ENCODE measurements around the gene CRMP1.
"Not testable (repeated sequence)": the region's sequence is repeated elsewhere in the genome, so short reads cannot be mapped to it uniquely, and the experiment has no call there.

CRMP1 gene

DNA sequence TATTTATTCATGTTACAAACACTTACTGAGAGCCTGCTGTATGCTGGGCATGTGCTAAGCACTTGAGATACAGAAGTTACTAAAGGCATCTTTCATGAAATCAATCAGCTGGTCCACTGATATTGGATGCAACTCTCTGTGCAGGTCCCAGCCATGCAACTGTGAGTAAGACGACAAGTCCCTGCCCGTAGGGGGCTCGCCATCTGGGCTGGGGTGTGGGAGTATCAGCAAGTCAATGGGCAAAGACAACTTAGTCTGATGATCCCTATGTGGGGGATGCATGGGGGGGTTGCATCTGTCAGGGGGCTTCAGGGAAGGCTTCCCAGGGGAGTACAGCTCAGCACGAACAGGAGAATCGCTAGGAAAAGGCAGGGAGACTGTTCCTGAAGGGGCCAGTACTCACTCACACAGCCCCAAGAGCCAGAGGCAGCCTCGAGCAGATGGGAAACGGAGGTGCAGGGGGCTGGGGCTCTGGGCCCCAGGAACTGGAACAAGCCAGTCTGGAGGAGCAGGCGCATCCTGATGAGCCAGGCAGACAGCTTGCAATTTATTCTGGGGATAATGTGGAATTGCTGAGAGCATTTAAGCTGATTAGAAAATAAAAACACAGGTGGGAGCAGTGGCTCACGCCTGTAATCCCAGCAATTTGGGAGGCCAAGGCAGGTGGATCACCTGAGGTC lies 40.2 kb downstream of the CRMP1 start:
- no peak for DNase-seq

DNA sequence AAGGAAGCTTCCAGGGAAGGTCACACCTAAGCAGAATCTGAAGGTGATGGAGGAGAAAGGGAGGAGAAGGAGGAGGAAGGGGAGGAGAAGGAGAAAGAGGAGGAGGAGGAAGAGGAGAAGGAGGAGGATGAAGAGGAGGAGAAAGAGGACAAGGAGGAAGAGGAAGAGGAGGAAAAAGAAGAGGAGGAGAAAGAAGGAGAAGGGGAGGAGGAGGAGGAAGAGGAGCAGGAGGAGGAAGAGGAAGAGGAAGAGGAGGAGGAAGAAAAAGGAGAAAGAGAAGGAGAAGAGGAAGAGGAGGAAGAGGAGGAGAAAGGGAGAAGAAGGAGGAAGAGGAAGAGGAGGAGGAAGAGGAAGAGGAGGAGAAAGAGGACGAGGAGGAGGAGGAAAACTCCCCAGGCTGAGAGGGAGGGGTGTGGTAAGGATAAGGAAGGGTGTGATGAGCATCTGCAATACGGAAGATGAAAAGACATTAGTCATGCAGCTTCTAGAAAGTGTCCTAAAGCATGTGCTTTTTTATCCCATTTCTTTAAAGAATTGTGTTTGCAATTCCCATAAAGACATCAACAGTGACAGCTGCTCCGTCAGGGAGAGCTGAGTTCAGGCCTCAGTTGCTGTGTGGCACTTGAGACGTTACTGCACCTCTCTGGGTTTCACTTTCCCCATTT lies 41.1 kb downstream of the CRMP1 start:
- DNase-seq, result no peak

DNA sequence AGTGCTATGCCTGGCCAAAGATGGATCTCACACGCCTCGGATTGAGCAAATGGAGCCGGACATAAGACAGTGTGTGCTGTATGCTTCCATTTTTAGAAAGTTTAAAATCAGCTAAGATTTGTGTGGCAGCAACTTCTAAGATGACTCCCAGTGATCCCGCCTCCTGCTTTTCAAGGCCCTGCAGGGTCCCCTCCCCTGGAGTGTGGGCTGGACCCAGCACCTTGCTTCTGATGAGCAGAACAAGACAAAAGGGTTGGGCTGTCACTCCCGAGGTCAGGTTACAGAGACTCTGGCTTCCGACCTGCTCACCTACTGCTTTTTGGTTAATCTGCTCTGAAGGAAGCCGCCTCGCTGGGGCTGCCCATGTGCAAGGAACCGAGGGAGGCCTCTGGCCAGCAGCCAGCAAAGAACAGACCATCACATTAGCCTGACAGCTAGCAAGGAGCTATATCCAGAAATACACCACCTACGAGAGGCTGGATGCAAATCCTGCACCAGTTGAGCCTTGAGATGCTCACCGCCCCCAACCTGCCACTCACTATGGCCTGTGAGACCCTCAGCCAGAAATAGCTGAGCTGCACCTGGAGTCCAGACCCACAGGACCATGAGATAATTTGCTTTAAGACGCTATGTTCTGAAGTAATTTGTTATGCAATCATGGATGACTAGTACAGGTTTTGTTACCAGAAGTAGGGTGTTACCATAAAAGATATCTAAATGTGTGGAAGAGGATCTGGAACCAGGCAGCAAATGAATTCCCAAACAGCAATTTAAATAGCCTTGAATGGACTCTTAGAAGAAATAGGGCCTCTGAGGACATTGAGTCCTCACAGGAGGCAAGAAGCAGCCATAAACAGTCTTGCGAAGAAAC lies 47.6 kb downstream of the CRMP1 start:
- no peak for DNase-seq

- no peak for DNase-seq
These were observed 49.0 kb downstream of the CRMP1 start for GRCh38 chr4:5843573-5844530.

DNA sequence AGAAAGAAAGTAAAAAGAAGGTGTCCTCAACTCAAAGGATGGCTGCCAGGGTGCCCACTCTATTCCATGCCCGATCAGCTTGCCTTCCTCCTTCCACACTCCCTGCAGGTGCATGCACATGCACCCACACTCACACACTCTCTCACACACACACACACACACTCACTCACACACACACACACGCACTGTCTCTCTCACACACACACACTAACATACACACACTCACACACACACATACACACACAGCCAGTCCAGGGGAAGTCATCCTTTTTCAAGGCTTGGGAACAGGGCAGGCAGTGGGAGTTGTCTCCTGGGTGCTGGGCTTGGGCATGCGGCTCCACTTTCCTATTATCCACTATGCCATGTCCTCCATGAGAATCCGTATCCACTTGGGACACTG lies 50.4 kb downstream of the CRMP1 start:
- DNase-seq, result no peak

DNA sequence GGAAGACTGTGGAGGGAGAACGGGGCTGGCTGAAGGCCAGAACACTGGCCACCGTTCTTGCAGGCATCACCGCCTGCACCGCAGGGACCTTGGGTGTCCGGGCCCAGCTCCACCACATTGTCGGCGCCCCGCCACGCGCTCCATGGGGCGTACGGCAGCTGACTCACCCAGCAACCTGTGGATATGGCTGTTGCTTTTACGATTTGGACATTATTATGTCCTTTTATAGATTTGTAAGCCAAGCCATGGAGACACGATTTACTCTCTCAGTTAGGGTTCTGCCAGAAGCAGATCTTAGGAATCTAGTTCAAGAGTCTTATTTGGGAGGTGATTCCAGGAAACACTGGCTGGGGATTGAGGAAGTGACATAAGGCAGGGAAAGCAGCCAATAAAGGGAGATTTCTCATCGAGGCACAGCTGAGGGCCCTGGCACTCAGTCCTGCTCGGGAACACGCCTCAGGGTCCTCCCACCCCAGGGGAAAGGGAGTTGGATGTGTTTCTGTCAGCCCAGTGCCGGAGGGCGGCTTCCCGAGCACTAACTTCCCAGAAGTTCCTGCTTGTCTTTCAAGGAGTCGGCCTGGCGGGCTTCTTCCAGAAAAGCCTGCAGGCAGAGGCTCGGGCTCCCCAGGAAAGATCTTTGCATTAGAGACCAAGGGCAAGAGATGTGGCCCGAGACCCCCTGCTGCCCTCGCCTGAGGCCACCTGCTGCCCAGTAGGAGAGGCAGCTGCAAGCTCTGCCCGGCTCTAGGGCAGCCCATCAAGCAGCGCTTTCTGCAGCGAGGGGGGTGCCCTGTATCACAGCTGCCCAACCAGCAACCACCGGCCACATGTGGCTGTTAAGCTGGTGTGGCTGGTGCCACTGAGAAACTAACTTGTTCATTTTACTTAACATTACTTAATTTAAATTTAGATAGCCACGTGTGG lies 52.9 kb downstream of the CRMP1 start:
- DNase-seq, result no peak

DNA sequence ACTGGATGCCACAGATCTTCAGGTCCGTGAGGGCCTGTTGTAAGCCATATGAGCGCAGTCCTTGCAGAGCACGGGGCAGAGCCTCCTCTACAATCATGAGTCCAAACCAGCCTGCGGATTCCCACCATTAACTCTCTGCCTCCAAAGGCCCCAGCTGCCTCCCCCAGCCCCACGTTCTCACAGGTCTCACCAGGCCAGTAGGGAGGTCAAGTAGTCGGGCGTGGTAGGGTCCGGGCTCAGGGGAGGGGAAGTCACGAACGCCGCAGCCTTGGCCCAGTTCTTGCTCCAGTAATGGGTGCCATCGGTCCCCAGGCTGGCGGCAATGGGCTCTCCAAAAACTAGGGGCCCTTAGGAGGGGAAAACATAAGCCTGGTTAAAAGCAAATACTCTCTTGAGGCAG lies 53.6 kb downstream of the CRMP1 start:
- DNase-seq, result no peak

- not testable (repeated sequence) for DNase-seq
These were observed 55.4 kb downstream of the CRMP1 start for GRCh38 chr4:5837483-5837882.

DNA sequence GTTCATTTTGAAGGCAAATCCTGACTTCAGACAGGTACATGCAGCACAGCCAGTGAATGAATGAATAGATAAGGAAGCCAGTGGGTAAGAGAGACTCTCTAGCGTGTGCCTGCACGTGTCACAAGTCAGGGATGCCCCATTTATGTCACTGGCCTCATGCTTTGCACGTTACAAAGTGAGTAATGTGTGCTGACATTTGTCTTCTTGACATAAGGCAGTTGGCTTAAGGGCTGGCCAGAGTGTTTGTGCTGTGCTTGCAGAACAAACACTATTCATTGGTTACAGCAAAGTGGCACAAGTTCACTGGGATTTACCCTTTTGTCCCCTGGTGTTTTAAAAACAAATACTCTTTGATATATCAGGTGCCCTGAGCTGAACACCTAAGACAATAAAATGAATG lies 55.9 kb downstream of the CRMP1 start:
- no peak for DNase-seq

DNA sequence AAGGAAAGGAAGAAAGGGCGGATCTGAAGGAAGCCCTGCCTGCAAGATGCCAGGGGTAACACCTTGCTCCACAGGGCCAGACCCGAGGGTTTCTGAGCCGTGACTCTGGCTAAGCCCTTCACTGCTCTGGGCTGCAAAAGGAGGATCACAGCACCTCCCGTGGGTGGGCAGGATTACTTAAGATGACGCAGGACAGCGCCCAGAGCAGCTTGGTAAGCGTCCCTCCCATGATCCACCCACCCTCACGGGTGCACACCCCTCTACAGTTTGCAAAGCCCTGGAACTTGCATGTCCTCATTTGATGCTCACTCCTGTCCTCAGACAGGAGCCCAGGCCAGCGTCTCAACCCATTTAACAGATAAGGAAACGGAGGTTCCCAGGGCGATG lies 64.9 kb downstream of the CRMP1 start:
- DNase-seq, result no peak

GRCh38 chr4:5827108-5828004 lies 65.5 kb downstream of the CRMP1 start:
- DNase-seq, result no peak

DNA sequence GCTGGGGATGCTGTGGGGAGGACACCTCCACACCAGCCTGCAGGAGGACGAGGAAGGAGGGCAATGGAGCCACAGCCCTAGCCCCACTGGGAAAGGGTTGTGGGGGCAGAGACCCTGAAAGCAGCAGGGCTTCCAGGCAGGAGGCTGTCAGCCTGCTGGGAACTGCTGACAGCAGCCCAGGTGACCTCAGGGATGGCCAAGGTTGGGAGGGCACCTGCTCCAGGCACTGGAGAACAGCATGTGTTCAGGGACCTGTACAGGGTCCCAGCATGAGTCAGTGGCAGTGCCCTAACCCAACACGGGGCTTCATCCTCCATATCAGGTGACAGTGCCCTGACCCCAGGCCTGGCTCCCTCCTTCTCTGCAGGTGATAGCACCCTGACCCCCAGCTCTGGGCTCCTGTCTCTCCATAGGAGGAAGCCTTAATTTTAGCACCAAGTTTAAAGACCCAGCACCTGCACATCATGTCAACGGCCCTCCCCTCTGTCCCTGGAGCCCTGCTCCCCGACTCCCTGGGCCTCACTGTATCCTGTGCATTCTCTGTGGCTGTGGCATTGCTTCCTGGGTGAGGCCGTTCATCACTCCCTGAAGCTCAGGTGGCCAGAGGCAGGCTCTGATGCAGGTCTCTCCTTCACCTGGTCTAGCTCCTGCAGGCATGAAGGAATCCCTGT lies 66.3 kb downstream of the CRMP1 start:
- DNase-seq, result no peak

DNA sequence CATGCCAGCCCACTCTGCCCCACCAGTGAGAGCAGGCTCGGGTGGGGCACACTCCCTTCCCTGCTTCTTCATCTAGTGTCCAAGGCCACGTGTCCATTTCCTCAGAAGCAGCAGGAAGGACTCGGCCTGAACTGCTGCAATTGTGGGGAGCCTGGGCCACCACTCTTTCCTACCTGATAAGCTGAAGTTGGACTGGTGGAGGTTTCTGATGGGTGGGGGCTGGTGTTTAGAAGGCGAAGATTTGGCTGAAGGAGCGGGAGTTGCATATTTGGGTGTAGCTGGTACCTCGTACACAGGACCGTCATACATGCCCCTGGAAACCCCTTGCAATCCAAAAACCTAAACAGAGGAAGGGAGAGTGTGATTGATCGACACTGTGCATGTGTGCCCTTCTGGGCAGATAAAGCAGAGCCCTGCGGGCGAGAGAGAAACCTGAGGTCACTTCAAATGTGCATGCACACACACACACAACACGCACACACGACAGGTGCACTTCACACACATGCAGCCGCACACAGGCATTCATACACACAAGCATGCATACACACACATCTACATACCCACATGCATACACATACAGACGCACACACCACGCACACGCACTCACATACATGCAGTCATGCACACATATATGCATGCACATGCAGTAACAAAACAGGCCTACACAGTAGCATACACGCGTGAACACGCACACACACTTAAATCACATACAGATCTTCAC lies 67.4 kb downstream of the CRMP1 start:
- no peak for DNase-seq

DNA sequence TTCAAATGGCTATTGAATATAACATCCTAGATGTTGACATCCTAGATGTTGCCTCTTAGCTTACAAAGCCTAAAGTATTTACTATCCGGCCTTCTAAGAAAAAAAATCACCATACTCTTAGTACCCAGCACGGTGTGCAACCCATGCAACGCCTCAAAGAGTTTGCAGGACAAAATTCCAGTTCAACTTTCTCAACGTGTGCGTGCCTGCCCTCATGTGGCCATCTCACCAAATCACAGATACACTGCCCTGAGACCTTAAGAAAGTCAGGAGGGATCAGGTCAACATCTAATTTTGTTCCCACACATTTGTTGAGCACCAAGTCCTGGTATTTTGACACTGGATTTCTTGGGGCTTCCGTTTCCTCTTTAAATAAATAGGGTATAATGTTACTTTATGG lies 68.3 kb downstream of the CRMP1 start:
- no peak for DNase-seq

- no peak for DNase-seq
These were observed 68.7 kb downstream of the CRMP1 start for GRCh38 chr4:5824227-5824626.

GRCh38 chr4:5823542-5824211 lies 69.2 kb downstream of the CRMP1 start:
- DNase-seq, result no peak

DNA sequence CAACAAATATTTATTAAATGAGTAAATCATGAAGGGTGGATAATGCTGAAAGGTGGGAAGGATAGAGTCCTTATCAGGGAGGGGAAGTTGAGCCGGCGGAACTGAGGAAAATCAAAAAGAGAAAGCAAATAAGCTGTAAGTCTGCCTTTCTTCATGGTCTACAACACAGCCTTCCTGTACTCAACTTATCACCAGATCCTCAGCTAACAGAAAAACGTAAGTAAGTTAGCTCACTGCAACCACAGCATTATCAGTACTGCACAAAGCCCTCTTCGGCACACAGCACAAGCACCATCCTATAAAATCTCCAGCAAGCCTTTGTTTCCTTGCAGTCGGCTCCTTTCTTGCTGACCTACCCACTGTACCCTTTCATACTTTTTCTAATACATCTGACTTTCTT lies 70.3 kb downstream of the CRMP1 start:
- DNase-seq, result no peak

GRCh38 chr4:5821665-5822358 lies 71.1 kb downstream of the CRMP1 start:
- DNase-seq, result no peak

Measured in activated gamma-delta T cell treated with Interleukin-2 at 50 U/mL for 16 hours (primary cell).